Measurements from ENCODE around the gene KRT16. TPM values are rescaled to one million over a fixed set of nuclear protein-coding genes. Genes with fewer than 3 reads are reported as not detected.
"Not testable (repeated sequence)": the region's sequence is repeated elsewhere in the genome, so short reads cannot be mapped to it uniquely, and the experiment has no call there.

The KRT16 gene
- total and polyA plus RNA-seq, 2 donors from 2014 or later, result 3.1 TPM; not detected in 1

- Histone ChIP-seq H3K36me3 (ENCODE audit: control insufficient read depth in 2 of 3, insufficient read depth in 3 of 3, low read length in 3 of 3) (no peaks in the 10 kb centered on the region), H3K9me3 (ENCODE audit: control insufficient read depth in 2 of 3, insufficient read depth in 1 of 3, low read length in 3 of 3) (no peaks in the 10 kb centered on the region), H3K4me1 (ENCODE audit: control insufficient read depth in 2 of 3, insufficient read depth in 2 of 3, low read depth in 1 of 3, low read length in 3 of 3) (no peaks in the 10 kb centered on the region), H3K27me3 (ENCODE audit: control insufficient read depth, insufficient read depth, low read length) (no peaks in the 10 kb centered on the region), H3K4me3 (ENCODE audit: low read length in 3 of 3) (no peak overlapping the region), H3K27ac (ENCODE audit: low read depth in 2 of 2, low read length in 2 of 2) (no peak overlapping the region), H3K9ac (ENCODE audit: low read length in 3 of 3) (no peak overlapping the region)
- DNase-seq, result peak in 1 of 5 donors; percentile 48
- intact Hi-C loops (cut with DNase I), result no loop called here
- FAIRE-seq, result no peak
- TF ChIP-seq CTCF (IDR thresholded peaks at IDR 0.05; ENCODE audit: borderline replicate concordance, extremely low read depth, insufficient read depth), result no peak
Measured at GRCh38 chr17:41629826-41630670, 17.5 kb upstream of the KRT16 start.

GRCh38 chr17:41629316-41629715, 16.7 kb upstream of the KRT16 start:
- H3K27ac ChIP-seq (ENCODE audit: low read depth in 2 of 2, low read length in 2 of 2), result no peak overlapping the region
- H3K4me3 ChIP-seq (ENCODE audit: low read length in 3 of 3), result no peak overlapping the region
- no peaks in the 10 kb centered on the region for H3K9me3 ChIP-seq (ENCODE audit: control insufficient read depth in 2 of 3, insufficient read depth in 1 of 3, low read length in 3 of 3)
- no peak overlapping the region for H3K9ac ChIP-seq (ENCODE audit: low read length in 3 of 3)
- H3K36me3 ChIP-seq (ENCODE audit: control insufficient read depth in 2 of 3, insufficient read depth in 3 of 3, low read length in 3 of 3), result no peaks in the 10 kb centered on the region
- DNase-seq, result no peak
- H3K4me1 ChIP-seq (ENCODE audit: control insufficient read depth in 2 of 3, insufficient read depth in 2 of 3, low read depth in 1 of 3, low read length in 3 of 3), result no peaks in the 10 kb centered on the region
- intact Hi-C loops (cut with DNase I), result no loop called here
- FAIRE-seq, result no peak
- TF ChIP-seq CTCF (IDR thresholded peaks at IDR 0.05; ENCODE audit: borderline replicate concordance, extremely low read depth, insufficient read depth), result no peak
- H3K27me3 ChIP-seq (ENCODE audit: control insufficient read depth, insufficient read depth, low read length), result no peaks in the 10 kb centered on the region

GRCh38 chr17:41628621-41629255, 16.2 kb upstream of the KRT16 start:
- H3K9ac ChIP-seq (ENCODE audit: low read length in 3 of 3); H3K9me3 ChIP-seq (ENCODE audit: control insufficient read depth in 2 of 3, insufficient read depth in 1 of 3, low read length in 3 of 3); intact Hi-C loops (cut with DNase I); FAIRE-seq; H3K27me3 ChIP-seq (ENCODE audit: control insufficient read depth, insufficient read depth, low read length); H3K4me1 ChIP-seq (ENCODE audit: control insufficient read depth in 2 of 3, insufficient read depth in 2 of 3, low read depth in 1 of 3, low read length in 3 of 3); H3K27ac ChIP-seq (ENCODE audit: low read depth in 2 of 2, low read length in 2 of 2); H3K4me3 ChIP-seq (ENCODE audit: low read length in 3 of 3); H3K36me3 ChIP-seq (ENCODE audit: control insufficient read depth in 2 of 3, insufficient read depth in 3 of 3, low read length in 3 of 3): not testable (repeated sequence)
- DNase-seq, result peak in 2 of 5 donors; percentile 24 to 42

GRCh38 chr17:41628073-41628370, 15.5 kb upstream of the KRT16 start:
- intact Hi-C loops (cut with DNase I); H3K9me3 ChIP-seq (ENCODE audit: control insufficient read depth in 2 of 3, insufficient read depth in 1 of 3, low read length in 3 of 3): not testable (repeated sequence)
- DNase-seq, result peak in 1 of 5 donors; percentile 16

More at GRCh38 chr17:41628073-41628370, 15.5 kb upstream of the KRT16 start:
- not testable (repeated sequence) for H3K36me3 ChIP-seq (ENCODE audit: control insufficient read depth in 2 of 3, insufficient read depth in 3 of 3, low read length in 3 of 3); H3K27ac ChIP-seq (ENCODE audit: low read depth in 2 of 2, low read length in 2 of 2); H3K4me1 ChIP-seq (ENCODE audit: control insufficient read depth in 2 of 3, insufficient read depth in 2 of 3, low read depth in 1 of 3, low read length in 3 of 3); FAIRE-seq; H3K4me3 ChIP-seq (ENCODE audit: low read length in 3 of 3); H3K9ac ChIP-seq (ENCODE audit: low read length in 3 of 3); H3K27me3 ChIP-seq (ENCODE audit: control insufficient read depth, insufficient read depth, low read length)

All from kidney (tissue), 14 donors.